IPS-11a (cell line): ENCODE measurements around the gene MARCHF2.

Experiments used
- H3K4me3 ChIP-seq: one replicate; pipeline ENCODE4 v1.5.1; 2013; ENCODE audit warnings: low read depth, low read length, control low read depth

Gene MARCHF2

GRCh38 chr19:8387688-8388611 is 25.2 kb upstream of the MARCHF2 start:
- no peak overlapping the region for H3K4me3 ChIP-seq

- H3K4me3 ChIP-seq: no peak overlapping the region
Observed at GRCh38 chr19:8388612-8388958, 24.5 kb upstream of the MARCHF2 start.

GRCh38 chr19:8389891-8390616 is 23.1 kb upstream of the MARCHF2 start, which contains the start of gene RAB11B:
RAB11B (plus strand) TSS chr19:8390360; CDS start chr19:8390417, 57 bp downstream.
- H3K4me3 ChIP-seq: peak within 1 kb of the TSS; percentile 87

- H3K4me3 ChIP-seq: peak overlapping the region; percentile 87
Observed at GRCh38 chr19:8390617-8390981, 22.5 kb upstream of the MARCHF2 start.

GRCh38 chr19:8391198-8392016 is 21.7 kb upstream of the MARCHF2 start:
- peak overlapping the region; percentile 29 for H3K4me3 ChIP-seq

GRCh38 chr19:8392017-8392591 is 21.0 kb upstream of the MARCHF2 start:
- no peak overlapping the region for H3K4me3 ChIP-seq

- no peak overlapping the region for H3K4me3 ChIP-seq
Observed at GRCh38 chr19:8393192-8393870, 19.8 kb upstream of the MARCHF2 start.

- no peak overlapping the region for H3K4me3 ChIP-seq
Observed at GRCh38 chr19:8393871-8394250, 19.2 kb upstream of the MARCHF2 start.

GRCh38 chr19:8395621-8396082 is 17.5 kb upstream of the MARCHF2 start:
- H3K4me3 ChIP-seq: no peak overlapping the region

GRCh38 chr19:8396185-8396562 is 16.9 kb upstream of the MARCHF2 start:
- no peak overlapping the region for H3K4me3 ChIP-seq

GRCh38 chr19:8396563-8397203 is 16.4 kb upstream of the MARCHF2 start:
- H3K4me3 ChIP-seq: no peak overlapping the region

- H3K4me3 ChIP-seq: no peak overlapping the region
Observed at GRCh38 chr19:8397271-8397670, 15.8 kb upstream of the MARCHF2 start.

GRCh38 chr19:8397746-8398310 is 15.3 kb upstream of the MARCHF2 start:
- H3K4me3 ChIP-seq: no peak overlapping the region

- H3K4me3 ChIP-seq: no peak overlapping the region
Observed at GRCh38 chr19:8398311-8398771, 14.8 kb upstream of the MARCHF2 start.

- H3K4me3 ChIP-seq: no peak overlapping the region
Observed at GRCh38 chr19:8399681-8400188, 13.4 kb upstream of the MARCHF2 start.

- H3K4me3 ChIP-seq: no peak overlapping the region
Observed at GRCh38 chr19:8401981-8402411, 11.1 kb upstream of the MARCHF2 start.

GRCh38 chr19:8403098-8403819 is 9.8 kb upstream of the MARCHF2 start:
- H3K4me3 ChIP-seq: no peak overlapping the region

- no peak overlapping the region for H3K4me3 ChIP-seq
Observed at GRCh38 chr19:8403820-8404109, 9.3 kb upstream of the MARCHF2 start.
